IPS-18c (cell line): ENCODE results near the gene EXOC3L4.
"Not testable (repeated sequence)": the region's sequence is repeated elsewhere in the genome, so short reads cannot be mapped to it uniquely, and the experiment has no call there.

ENCODE experiments used
- H3K4me3 ChIP-seq: 2 replicates; pipeline ENCODE4 v1.7.0; 2013; ENCODE audit warnings: low read depth, mild to moderate bottlenecking, low read length, moderate library complexity; ENCODE audit not compliant: insufficient read depth
- H3K9me3 ChIP-seq: one replicate; pipeline ENCODE4 v1.6.1; 2013; ENCODE audit warnings: mild to moderate bottlenecking, low read length, moderate library complexity; ENCODE audit not compliant: control insufficient read depth, insufficient read depth

EXOC3L4 gene

GRCh38 chr14:103094406-103095209, at the start of gene EXOC3L4:
Gene EXOC3L4, plus strand, starts transcription at chr14:103094725. Its CDS starts 5,495 bp downstream, at chr14:103100220.
- H3K4me3 ChIP-seq = no peak within 1 kb of the TSS
- H3K9me3 ChIP-seq = peaks cover 2% of the 10 kb centered on the region

GRCh38 chr14:103045371-103045869, 49.1 kb upstream of the EXOC3L4 start:
- Histone ChIP-seq H3K9me3 (no peaks in the 10 kb centered on the region), H3K4me3 (no peak overlapping the region)

- H3K9me3 ChIP-seq, H3K4me3 ChIP-seq: not testable (repeated sequence)
Measured at GRCh38 chr14:103047453-103047852, 47.1 kb upstream of the EXOC3L4 start.

GRCh38 chr14:103050935-103051334, 43.6 kb upstream of the EXOC3L4 start:
- Histone ChIP-seq H3K4me3 (no peak overlapping the region), H3K9me3 (no peaks in the 10 kb centered on the region)

- no peak overlapping the region for H3K4me3 ChIP-seq
- H3K9me3 ChIP-seq = no peaks in the 10 kb centered on the region
Measured at GRCh38 chr14:103052407-103052806, 42.1 kb upstream of the EXOC3L4 start.

- Histone ChIP-seq H3K4me3 (no peak overlapping the region), H3K9me3 (no peaks in the 10 kb centered on the region)
Measured at GRCh38 chr14:103055695-103056094, 38.8 kb upstream of the EXOC3L4 start.

- H3K4me3 ChIP-seq = peak overlapping the region; percentile 80
- no peaks in the 10 kb centered on the region for H3K9me3 ChIP-seq
Measured at GRCh38 chr14:103056322-103057027, 38.0 kb upstream of the EXOC3L4 start.

GRCh38 chr14:103057028-103057371, 37.5 kb upstream of the EXOC3L4 start:
- peak overlapping the region; percentile 80 for H3K4me3 ChIP-seq

GRCh38 chr14:103057372-103058163, 37.0 kb upstream of the EXOC3L4 start, which contains the start of gene CDC42BPB:
Gene CDC42BPB, minus strand, starts transcription at chr14:103057549. Its CDS starts 376 bp downstream, at chr14:103057173.
- H3K9me3 ChIP-seq = no peaks in the 10 kb centered on the region
- peak within 1 kb of the TSS; percentile 81 for H3K4me3 ChIP-seq

More at GRCh38 chr14:103057028-103057371, 37.5 kb upstream of the EXOC3L4 start:
- no peaks in the 10 kb centered on the region for H3K9me3 ChIP-seq

GRCh38 chr14:103058164-103059055, 36.1 kb upstream of the EXOC3L4 start:
- Histone ChIP-seq H3K4me3 (peak overlapping the region; percentile 81), H3K9me3 (no peaks in the 10 kb centered on the region)

GRCh38 chr14:103059556-103059955, 35.0 kb upstream of the EXOC3L4 start:
- no peak overlapping the region for H3K4me3 ChIP-seq
- no peaks in the 10 kb centered on the region for H3K9me3 ChIP-seq

GRCh38 chr14:103061482-103061976, 33.0 kb upstream of the EXOC3L4 start:
- Histone ChIP-seq H3K9me3 (no peaks in the 10 kb centered on the region), H3K4me3 (no peak overlapping the region)

- Histone ChIP-seq H3K4me3 (no peak overlapping the region), H3K9me3 (no peaks in the 10 kb centered on the region)
Measured at GRCh38 chr14:103064436-103064835, 30.1 kb upstream of the EXOC3L4 start.

GRCh38 chr14:103064978-103065377, 29.5 kb upstream of the EXOC3L4 start:
- H3K9me3 ChIP-seq = no peaks in the 10 kb centered on the region
- H3K4me3 ChIP-seq = no peak overlapping the region

GRCh38 chr14:103065861-103066260, 28.7 kb upstream of the EXOC3L4 start:
- Histone ChIP-seq H3K9me3 (no peaks in the 10 kb centered on the region), H3K4me3 (no peak overlapping the region)

- no peaks in the 10 kb centered on the region for H3K9me3 ChIP-seq
- no peak overlapping the region for H3K4me3 ChIP-seq
Measured at GRCh38 chr14:103066399-103066798, 28.1 kb upstream of the EXOC3L4 start.
